Measurements from ENCODE around the gene TAOK2.

Gene TAOK2

GRCh38 chr16:29961479-29962343 lies 12.0 kb upstream of the TAOK2 start, which contains the start of gene TMEM219:
TMEM219 (plus strand) TSS chr16:29962079; CDS start chr16:29963144, 1,065 bp downstream.
- DNase-seq (ENCODE audit: low read depth, low spot score): peak; percentile 82
- H3K4me3 ChIP-seq (ENCODE audit: low read length): peak within 1 kb of the TSS; percentile 78

GRCh38 chr16:29962344-29962994 lies 11.2 kb upstream of the TAOK2 start:
- no peak for DNase-seq (ENCODE audit: low read depth, low spot score)
- H3K4me3 ChIP-seq (ENCODE audit: low read length): peak overlapping the region; percentile 78

- no peak overlapping the region for H3K4me3 ChIP-seq (ENCODE audit: low read length)
- no peak for DNase-seq (ENCODE audit: low read depth, low spot score)
These were observed 10.5 kb upstream of the TAOK2 start for GRCh38 chr16:29963021-29963743.

GRCh38 chr16:29968205-29968604 lies 5.5 kb upstream of the TAOK2 start:
- no peak for DNase-seq (ENCODE audit: low read depth, low spot score)
- no peak overlapping the region for H3K4me3 ChIP-seq (ENCODE audit: low read length)

GRCh38 chr16:29971304-29971703 lies 2.4 kb upstream of the TAOK2 start:
- H3K4me3 ChIP-seq (ENCODE audit: low read length): no peak overlapping the region
- no peak for DNase-seq (ENCODE audit: low read depth, low spot score)

- no peak overlapping the region for H3K4me3 ChIP-seq (ENCODE audit: low read length)
- DNase-seq (ENCODE audit: low read depth, low spot score): no peak
These were observed 1.2 kb upstream of the TAOK2 start for GRCh38 chr16:29972500-29972899.

- no peak for DNase-seq (ENCODE audit: low read depth, low spot score)
- H3K4me3 ChIP-seq (ENCODE audit: low read length): no peak overlapping the region
These were observed 680 bp upstream of the TAOK2 start for GRCh38 chr16:29972992-29973383.

- peak overlapping the region; percentile 91 for H3K4me3 ChIP-seq (ENCODE audit: low read length)
- DNase-seq (ENCODE audit: low read depth, low spot score): no peak
These were observed 844 bp downstream of the TAOK2 start for GRCh38 chr16:29974291-29975133.

- H3K4me3 ChIP-seq (ENCODE audit: low read length): peak overlapping the region; percentile 91
- DNase-seq (ENCODE audit: low read depth, low spot score): no peak
These were observed 1.5 kb downstream of the TAOK2 start for GRCh38 chr16:29975134-29975538.

- DNase-seq (ENCODE audit: low read depth, low spot score): no peak
- peak overlapping the region; percentile 9 for H3K4me3 ChIP-seq (ENCODE audit: low read length)
These were observed 2.3 kb downstream of the TAOK2 start for GRCh38 chr16:29975811-29976511.

- no peak for DNase-seq (ENCODE audit: low read depth, low spot score)
- H3K4me3 ChIP-seq (ENCODE audit: low read length): no peak overlapping the region
These were observed 3.6 kb downstream of the TAOK2 start for GRCh38 chr16:29977063-29977825.

GRCh38 chr16:29978081-29978480 lies 4.4 kb downstream of the TAOK2 start:
- no peak for DNase-seq (ENCODE audit: low read depth, low spot score)
- no peak overlapping the region for H3K4me3 ChIP-seq (ENCODE audit: low read length)

GRCh38 chr16:29978564-29979270 lies 5.0 kb downstream of the TAOK2 start:
- DNase-seq (ENCODE audit: low read depth, low spot score): no peak
- H3K4me3 ChIP-seq (ENCODE audit: low read length): no peak overlapping the region

GRCh38 chr16:29982560-29983419 lies 9.1 kb downstream of the TAOK2 start:
- DNase-seq (ENCODE audit: low read depth, low spot score): no peak
- H3K4me3 ChIP-seq (ENCODE audit: low read length): no peak overlapping the region

- no peak for DNase-seq (ENCODE audit: low read depth, low spot score)
- H3K4me3 ChIP-seq (ENCODE audit: low read length): no peak overlapping the region
These were observed 9.9 kb downstream of the TAOK2 start for GRCh38 chr16:29983420-29984136.

All from Jurkat, Clone E6-1 (cell line).